K562 treated with DMSO at 1 percent for 12 hours (cell line): ENCODE measurements around the gene HOATZ. TPM values are rescaled to one million over a fixed set of nuclear protein-coding genes. Genes with fewer than 3 reads are reported as not detected.

Experiments used
- total RNA-seq: library from RNA; unstranded; fragments of 300-600 nt; gene quantifications from 2 replicates; pipeline ENCODE4 v1.2.3, GENCODE V29; 2022; ENCODE audit not compliant: insufficient read depth

The HOATZ gene
- total RNA-seq = not detected in 2 replicates

DNA sequence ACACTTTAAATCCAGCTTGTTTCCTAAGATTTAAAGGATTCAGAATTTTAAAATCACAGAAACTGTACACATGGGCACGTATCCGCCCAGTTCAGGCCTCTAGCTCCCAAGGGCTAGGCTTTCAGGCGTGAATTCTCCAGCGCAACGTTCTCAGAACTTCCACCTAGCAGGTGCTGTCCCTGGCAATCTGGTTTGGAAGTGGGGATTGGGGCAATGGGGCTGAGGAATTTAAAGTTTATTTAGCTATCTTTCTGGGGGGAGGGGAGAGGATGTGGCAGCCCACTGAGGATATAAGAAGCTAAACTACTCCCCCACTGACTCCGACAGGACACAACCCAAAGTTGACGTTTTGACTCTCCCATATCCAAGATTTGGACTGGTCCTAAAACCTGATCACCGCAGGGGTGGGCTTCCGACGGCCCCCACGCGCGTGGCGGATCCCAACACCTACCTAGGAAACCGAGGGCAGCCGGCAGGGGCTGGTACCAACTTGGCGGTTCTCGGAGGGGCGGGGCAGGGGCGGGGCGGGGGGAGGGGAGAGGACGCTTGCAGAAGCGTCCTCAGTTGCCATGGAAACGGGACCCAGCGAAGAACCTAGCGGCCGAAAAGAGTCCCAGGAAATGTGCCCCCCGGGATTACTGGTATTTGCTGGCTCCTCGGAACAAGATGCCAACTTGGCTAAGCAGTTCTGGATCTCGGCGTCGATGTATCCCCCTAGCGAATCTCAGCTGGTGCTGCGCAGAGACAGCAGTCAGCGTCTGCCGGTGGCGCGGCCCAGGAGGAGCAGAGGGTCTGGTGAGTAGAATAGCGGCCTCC lies at the start of gene HOATZ:
TSS of gene HOATZ (plus strand) at position 563 of the 816 bp plus-strand sequence. CDS start at position 570, 7 bp downstream.

GRCh38 chr11:111512296-111513239 lies 2.0 kb upstream of the HOATZ start, which contains the start of gene BTG4:
BTG4 (minus strand) TSS chr11:111512386; CDS start chr11:111498776, 13,610 bp downstream.

GRCh38 chr11:111540114-111540936 lies 25.7 kb downstream of the HOATZ start, which contains the start of gene LAYN:
LAYN (plus strand) TSS chr11:111540720; CDS start chr11:111540844, 124 bp downstream.

Other genes starting within 250 kb of the HOATZ start
- not detected in 2 replicates for gene POU2AF3, start 216.2 kb upstream of the HOATZ start, total RNA-seq
- not detected in 2 replicates for gene POU2AF1, start 135.5 kb upstream of the HOATZ start, total RNA-seq
- not detected in 2 replicates for gene BTG4, start 2.4 kb upstream of the HOATZ start, total RNA-seq
- gene LAYN, start 25.9 kb downstream of the HOATZ start, total RNA-seq = not detected in 2 replicates
- gene SIK2, start 87.7 kb downstream of the HOATZ start, total RNA-seq = 2.7 and 12.1 TPM in 2 replicates